ENCODE measurements around the gene ZNF777.
"Not testable (repeated sequence)": the region's sequence is repeated elsewhere in the genome, so short reads cannot be mapped to it uniquely, and the experiment has no call there.

The ZNF777 gene

GRCh38 chr7:149409895-149410294 lies 51.0 kb downstream of the ZNF777 start:
- no peak for DNase-seq

- DNase-seq = no peak
These were observed 56.0 kb downstream of the ZNF777 start for GRCh38 chr7:149404825-149405224.

- DNase-seq = no peak
These were observed 56.5 kb downstream of the ZNF777 start for GRCh38 chr7:149404396-149404795.

- no peak for DNase-seq
These were observed 62.6 kb downstream of the ZNF777 start for GRCh38 chr7:149398195-149398820.

GRCh38 chr7:149397470-149398043 lies 63.3 kb downstream of the ZNF777 start:
- DNase-seq = no peak

- not testable (repeated sequence) for DNase-seq
These were observed 72.1 kb downstream of the ZNF777 start for GRCh38 chr7:149388550-149389335.

GRCh38 chr7:149386514-149386913 lies 74.3 kb downstream of the ZNF777 start:
- not testable (repeated sequence) for DNase-seq

GRCh38 chr7:149385195-149385950 lies 75.5 kb downstream of the ZNF777 start:
- no peak for DNase-seq

All from CD4-positive, alpha-beta T cell treated with Interleukin-12 subunit alpha and Interleukin-12 subunit beta, for 1 hour (primary cell).